IPS-18a (cell line): ENCODE measurements around the gene METTL25B.

Experiments used
- H3K27ac ChIP-seq: one replicate; pipeline ENCODE4 v1.5.1; 2013; ENCODE audit warnings: low read length
- H3K27me3 ChIP-seq: one replicate; pipeline ENCODE4 v1.6.1; 2013; ENCODE audit warnings: mild to moderate bottlenecking, low read length; ENCODE audit not compliant: control insufficient read depth, insufficient read depth
- H3K36me3 ChIP-seq: one replicate; pipeline ENCODE4 v1.6.1; 2013; ENCODE audit warnings: low read depth, low read length; ENCODE audit not compliant: control insufficient read depth
- H3K4me1 ChIP-seq: one replicate; pipeline ENCODE4 v1.6.1; 2013; ENCODE audit warnings: low read depth, low read length; ENCODE audit not compliant: control insufficient read depth
- H3K4me3 ChIP-seq: one replicate; pipeline ENCODE4 v1.5.1; 2013; ENCODE audit warnings: low read length
- H3K9ac ChIP-seq: one replicate; pipeline ENCODE4 v1.6.1; 2013; ENCODE audit warnings: mild to moderate bottlenecking, low read length, moderate library complexity
- H3K9me3 ChIP-seq: one replicate; pipeline ENCODE4 v1.6.1; 2013; ENCODE audit warnings: low read depth, low read length; ENCODE audit not compliant: control insufficient read depth

Gene METTL25B

GRCh38 chr1:156692441-156692924 lies 35.8 kb upstream of the METTL25B start:
- Histone ChIP-seq H3K4me3 (peak overlapping the region; percentile 52), H3K27ac (no peak overlapping the region), H3K9me3 (no peaks in the 10 kb centered on the region), H3K9ac (peak overlapping the region; percentile 48), H3K36me3 (no peaks in the 10 kb centered on the region), H3K4me1 (peaks cover 53% of the 10 kb centered on the region), H3K27me3 (peaks cover 20% of the 10 kb centered on the region)

- Histone ChIP-seq H3K4me3 (peak overlapping the region; percentile 52), H3K4me1 (peaks cover 53% of the 10 kb centered on the region)
These were observed 35.1 kb upstream of the METTL25B start for GRCh38 chr1:156692925-156693847.

GRCh38 chr1:156693848-156694689 lies 34.2 kb upstream of the METTL25B start:
- peaks cover 52% of the 10 kb centered on the region for H3K4me1 ChIP-seq
- H3K4me3 ChIP-seq: peak overlapping the region; percentile 44
- peaks cover 13% of the 10 kb centered on the region for H3K36me3 ChIP-seq
- peaks cover 20% of the 10 kb centered on the region for H3K27me3 ChIP-seq
- peak overlapping the region; percentile 42 for H3K27ac ChIP-seq
- H3K9ac ChIP-seq: peak overlapping the region; percentile 54
- H3K9me3 ChIP-seq: no peaks in the 10 kb centered on the region

More at GRCh38 chr1:156692925-156693847, 35.1 kb upstream of the METTL25B start:
- H3K9me3 ChIP-seq: no peaks in the 10 kb centered on the region
- peak overlapping the region; percentile 72 for H3K27ac ChIP-seq
- peaks cover 4% of the 10 kb centered on the region for H3K36me3 ChIP-seq
- H3K9ac ChIP-seq: peak overlapping the region; percentile 54
- H3K27me3 ChIP-seq: peaks cover 20% of the 10 kb centered on the region

GRCh38 chr1:156694690-156694962 lies 33.6 kb upstream of the METTL25B start:
- peaks cover 48% of the 10 kb centered on the region for H3K4me1 ChIP-seq
- H3K27ac ChIP-seq: no peak overlapping the region
- H3K36me3 ChIP-seq: peaks cover 16% of the 10 kb centered on the region
- H3K4me3 ChIP-seq: no peak overlapping the region
- H3K9me3 ChIP-seq: no peaks in the 10 kb centered on the region
- H3K27me3 ChIP-seq: peaks cover 20% of the 10 kb centered on the region
- no peak overlapping the region for H3K9ac ChIP-seq

- Histone ChIP-seq H3K9ac (no peak overlapping the region), H3K36me3 (peaks cover 27% of the 10 kb centered on the region), H3K9me3 (no peaks in the 10 kb centered on the region), H3K27ac (no peak overlapping the region), H3K27me3 (peaks cover 1% of the 10 kb centered on the region), H3K4me1 (peaks cover 27% of the 10 kb centered on the region), H3K4me3 (no peak overlapping the region)
These were observed 31.5 kb upstream of the METTL25B start for GRCh38 chr1:156696755-156697154.

- H3K4me1 ChIP-seq: peaks cover 19% of the 10 kb centered on the region
- H3K4me3 ChIP-seq: no peak overlapping the region
- no peak overlapping the region for H3K9ac ChIP-seq
- H3K9me3 ChIP-seq: no peaks in the 10 kb centered on the region
- H3K27me3 ChIP-seq: no peaks in the 10 kb centered on the region
- H3K27ac ChIP-seq: no peak overlapping the region
- H3K36me3 ChIP-seq: peaks cover 27% of the 10 kb centered on the region
These were observed 30.8 kb upstream of the METTL25B start for GRCh38 chr1:156697481-156697880.

- H3K27ac ChIP-seq: no peak overlapping the region
- H3K9ac ChIP-seq: no peak overlapping the region
- no peaks in the 10 kb centered on the region for H3K9me3 ChIP-seq
- H3K4me1 ChIP-seq: peaks cover 19% of the 10 kb centered on the region
- peaks cover 14% of the 10 kb centered on the region for H3K27me3 ChIP-seq
- peaks cover 27% of the 10 kb centered on the region for H3K36me3 ChIP-seq
- no peak overlapping the region for H3K4me3 ChIP-seq
These were observed 29.3 kb upstream of the METTL25B start for GRCh38 chr1:156698995-156699394.

GRCh38 chr1:156700736-156701531 lies 27.3 kb upstream of the METTL25B start:
- Histone ChIP-seq H3K27me3 (peaks cover 27% of the 10 kb centered on the region), H3K36me3 (peaks cover 27% of the 10 kb centered on the region), H3K4me3 (no peak overlapping the region), H3K9me3 (no peaks in the 10 kb centered on the region), H3K9ac (no peak overlapping the region), H3K27ac (no peak overlapping the region), H3K4me1 (peaks cover 18% of the 10 kb centered on the region)

- no peak overlapping the region for H3K9ac ChIP-seq
- peaks cover 33% of the 10 kb centered on the region for H3K4me1 ChIP-seq
- H3K4me3 ChIP-seq: peak overlapping the region; percentile 71
These were observed 24.9 kb upstream of the METTL25B start for GRCh38 chr1:156703336-156703735.

GRCh38 chr1:156703741-156704140 lies 24.5 kb upstream of the METTL25B start:
- Histone ChIP-seq H3K36me3 (peaks cover 17% of the 10 kb centered on the region), H3K9me3 (no peaks in the 10 kb centered on the region), H3K4me1 (peaks cover 37% of the 10 kb centered on the region), H3K9ac (peak overlapping the region; percentile 60), H3K27ac (no peak overlapping the region), H3K27me3 (peaks cover 27% of the 10 kb centered on the region), H3K4me3 (peak overlapping the region; percentile 71)

More at GRCh38 chr1:156703336-156703735, 24.9 kb upstream of the METTL25B start:
- H3K9me3 ChIP-seq: no peaks in the 10 kb centered on the region
- H3K27ac ChIP-seq: no peak overlapping the region
- peaks cover 21% of the 10 kb centered on the region for H3K36me3 ChIP-seq
- H3K27me3 ChIP-seq: peaks cover 27% of the 10 kb centered on the region
